ENCODE data around the gene ZNF862.

Gene ZNF862

DNA sequence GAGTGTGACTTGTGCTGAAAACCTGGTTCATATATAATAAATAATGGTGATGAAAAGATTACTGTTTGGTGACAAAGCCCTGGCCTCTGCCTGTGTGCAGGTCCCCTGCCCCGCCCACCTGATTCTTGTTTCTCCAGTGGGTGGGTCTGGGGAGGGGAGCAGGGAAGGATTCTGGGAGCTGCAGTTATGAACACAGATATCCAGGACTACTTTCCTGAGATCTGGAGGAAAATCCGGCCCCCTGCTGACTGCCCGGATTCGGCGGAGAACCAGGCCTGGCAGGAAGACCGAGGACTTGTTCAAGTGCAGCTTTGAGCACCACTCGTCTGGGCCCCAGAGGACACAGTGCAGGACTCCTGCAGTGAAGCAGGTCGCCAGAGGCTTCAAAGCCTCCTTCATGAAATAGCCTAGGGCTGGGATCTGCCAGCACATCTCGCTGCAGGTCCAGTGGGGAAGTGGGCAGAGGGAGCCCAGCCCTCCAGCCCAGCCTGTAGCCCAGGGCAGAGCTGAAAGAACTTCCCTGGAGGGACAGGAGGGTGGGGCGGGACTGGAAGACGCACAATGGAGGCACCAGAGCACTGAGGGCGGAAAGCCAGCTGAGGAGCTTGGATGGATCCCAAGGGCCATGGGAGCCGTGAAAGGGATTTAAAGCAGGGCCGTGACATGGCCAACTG lies 42.6 kb downstream of the ZNF862 start:
- H3K27ac ChIP-seq = no peak overlapping the region
- no peak for TF ChIP-seq ZFX (IDR thresholded peaks at IDR 0.05)
- no peak for TF ChIP-seq CTCF (conservative IDR thresholded peaks at IDR 0.05)

DNA sequence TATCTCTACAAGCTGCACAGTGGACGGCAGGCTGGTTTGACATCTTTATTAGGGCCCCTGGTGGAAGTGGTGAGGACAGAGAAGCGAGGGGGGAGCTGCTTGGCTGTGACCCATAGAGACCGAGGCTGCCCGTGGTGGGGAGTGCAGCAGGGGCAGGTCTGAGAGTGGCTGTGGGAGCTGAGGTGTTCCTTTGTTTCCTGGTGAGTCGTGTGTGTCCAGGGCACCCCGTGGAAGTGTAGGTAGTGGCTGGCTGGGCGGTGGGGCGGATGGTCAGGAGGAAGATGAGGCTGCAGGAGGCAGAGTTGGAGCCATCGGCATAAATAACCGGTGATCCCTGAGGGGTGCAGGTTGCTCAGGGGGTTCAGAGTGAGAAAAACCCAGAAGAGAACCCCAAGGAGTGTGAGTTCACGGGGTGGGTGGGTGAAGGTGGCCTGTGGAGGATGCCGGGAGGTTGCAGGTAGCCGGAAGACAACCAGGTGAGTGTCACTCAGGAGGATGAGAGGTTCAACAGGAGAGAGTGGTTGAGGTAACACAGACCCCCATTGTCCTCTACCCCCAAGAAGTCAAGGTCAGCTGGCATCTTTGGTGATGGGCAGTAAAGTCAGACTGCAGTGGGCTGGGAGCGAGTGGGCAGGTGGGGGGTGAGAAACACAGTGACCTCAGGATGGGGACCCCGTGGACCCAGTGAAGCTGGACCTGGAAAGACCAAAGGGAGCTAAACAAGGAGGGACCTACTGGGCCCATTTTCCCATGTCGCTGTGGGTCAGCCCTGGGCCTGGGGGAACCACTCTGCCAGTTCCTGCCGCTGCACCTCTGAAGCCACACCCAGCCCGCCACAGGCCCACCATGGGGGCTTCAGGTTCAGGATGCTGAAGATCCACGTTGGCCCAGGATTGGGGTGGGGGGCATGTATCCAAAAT lies 43.4 kb downstream of the ZNF862 start:
- no peak overlapping the region for H3K27ac ChIP-seq
- TF ChIP-seq CTCF (conservative IDR thresholded peaks at IDR 0.05) = no peak
- TF ChIP-seq ZFX (IDR thresholded peaks at IDR 0.05) = no peak

- TF ChIP-seq CTCF (conservative IDR thresholded peaks at IDR 0.05) (no peak), ZFX (IDR thresholded peaks at IDR 0.05) (no peak)
- no peak overlapping the region for H3K27ac ChIP-seq
Observed at GRCh38 chr7:149882248-149883047, 44.3 kb downstream of the ZNF862 start.

DNA sequence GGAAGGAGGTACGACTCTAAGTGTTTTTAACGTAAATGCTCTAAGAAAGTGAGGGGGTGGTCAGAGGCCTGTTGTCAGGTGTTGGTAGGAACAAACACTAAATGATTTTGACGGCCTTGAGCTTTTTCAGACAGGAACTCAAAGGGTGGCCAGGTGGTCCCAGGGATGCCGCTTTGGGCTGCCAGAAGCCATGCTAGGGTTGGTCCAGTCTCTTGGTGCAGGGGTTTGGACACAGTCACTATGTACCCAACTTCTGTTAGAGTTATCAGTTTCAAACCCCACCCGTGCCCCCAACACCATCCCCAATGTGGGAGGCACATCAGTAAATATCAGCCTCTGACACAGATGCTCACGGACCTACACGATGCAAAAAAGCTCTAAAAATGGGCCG lies 44.9 kb downstream of the ZNF862 start:
- H3K27ac ChIP-seq = peak overlapping the region; percentile 7
- TF ChIP-seq ZFX (IDR thresholded peaks at IDR 0.05) (no peak), CTCF (conservative IDR thresholded peaks at IDR 0.05) (no peak)

DNA sequence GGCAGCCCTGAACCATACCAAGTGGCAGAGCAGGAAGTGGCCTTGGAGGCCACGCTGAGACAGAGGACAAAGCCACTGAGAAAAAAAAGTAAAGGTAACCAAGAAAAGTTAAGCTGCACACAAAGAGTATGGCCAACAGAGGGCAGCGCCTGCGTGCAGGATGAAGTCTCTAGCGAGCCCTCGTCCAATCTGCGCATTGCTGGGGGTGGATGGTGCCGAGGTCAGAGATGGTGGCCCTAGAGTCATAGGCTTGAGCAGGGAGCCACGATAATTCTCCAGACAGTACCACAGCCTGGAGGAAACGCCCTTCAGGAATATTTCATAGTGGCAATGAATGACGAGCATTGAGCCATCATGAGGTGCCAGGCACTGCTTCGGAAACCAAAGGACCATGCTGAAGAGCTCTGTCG lies 45.3 kb downstream of the ZNF862 start:
- H3K27ac ChIP-seq = peak overlapping the region; percentile 7

DNA sequence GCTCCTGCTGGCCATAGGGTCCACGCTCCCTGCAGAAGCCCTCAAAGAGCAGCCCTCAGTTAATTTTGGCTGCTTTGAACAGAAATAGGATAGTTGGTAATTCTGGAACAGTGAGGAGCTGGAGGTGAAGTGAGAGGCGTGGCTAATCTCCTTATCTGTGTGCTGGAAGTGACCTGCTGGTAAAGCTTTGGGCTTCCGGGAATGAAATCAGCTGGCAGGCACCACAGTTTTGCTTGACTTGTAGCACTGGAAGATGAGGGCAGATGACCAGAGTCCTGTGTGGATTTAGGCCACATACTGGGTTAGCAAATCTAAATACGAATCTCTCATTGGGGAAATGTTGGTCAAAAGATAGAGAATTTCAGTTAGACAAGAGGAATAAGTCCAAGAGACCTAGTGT lies 45.8 kb downstream of the ZNF862 start:
- peak overlapping the region; percentile 7; the same call in 1 of the 2 replicates for H3K27ac ChIP-seq
- TF ChIP-seq CTCF (conservative IDR thresholded peaks at IDR 0.05) = no peak

More for the DNA sequence above, 45.3 kb downstream of the ZNF862 start:
- TF ChIP-seq ZFX (IDR thresholded peaks at IDR 0.05) = no peak
- TF ChIP-seq CTCF (conservative IDR thresholded peaks at IDR 0.05) = peak; percentile 92

Measured in C4-2B (cell line).